ENCODE data around the gene DLEC1.
"Not testable (repeated sequence)": the region's sequence is repeated elsewhere in the genome, so short reads cannot be mapped to it uniquely, and the experiment has no call there.

Gene DLEC1

DNA sequence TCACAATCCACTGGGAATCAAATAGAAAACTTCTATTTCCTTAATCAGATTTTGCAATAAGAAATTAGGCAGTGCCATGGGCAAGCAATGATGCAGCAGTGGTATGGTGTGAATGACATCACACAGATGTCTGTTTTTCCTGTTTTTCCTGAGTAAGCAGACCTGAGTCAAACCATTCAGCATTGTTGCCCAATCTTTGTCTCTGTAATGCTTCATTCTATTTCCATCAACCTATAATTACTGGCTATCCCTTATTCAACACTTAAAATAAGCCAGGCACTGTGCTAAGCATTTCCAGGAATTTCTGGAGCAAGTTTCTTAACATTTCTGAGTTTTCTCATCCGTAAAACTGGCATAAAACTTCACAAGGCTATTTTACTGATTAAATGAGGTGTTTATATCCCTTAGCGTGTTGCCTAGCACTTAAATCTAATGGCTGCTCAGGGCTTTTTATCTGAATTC, 115.1 kb downstream of the DLEC1 start:
- no peaks in the 10 kb centered on the region for H3K9me3 ChIP-seq (ENCODE audit: control insufficient read depth, low read length)
- no peaks in the 10 kb centered on the region for H3K36me3 ChIP-seq (ENCODE audit: control insufficient read depth, insufficient read depth, low read length)
- H3K27ac ChIP-seq (ENCODE audit: low read depth, low read length, severe bottlenecking), result no peak overlapping the region
- no peak overlapping the region for H3K4me3 ChIP-seq (ENCODE audit: extremely low read depth, insufficient read depth, low read length, poor library complexity, severe bottlenecking)
- H3K4me1 ChIP-seq (ENCODE audit: control insufficient read depth, insufficient read depth, low read length, poor library complexity, severe bottlenecking), result no peaks in the 10 kb centered on the region
- 100% methylated on average over 1 to 2 of the region's 2 CpGs for WGBS, 2 experiments (ENCODE audit: insufficient coverage in 2 of 2)

DNA sequence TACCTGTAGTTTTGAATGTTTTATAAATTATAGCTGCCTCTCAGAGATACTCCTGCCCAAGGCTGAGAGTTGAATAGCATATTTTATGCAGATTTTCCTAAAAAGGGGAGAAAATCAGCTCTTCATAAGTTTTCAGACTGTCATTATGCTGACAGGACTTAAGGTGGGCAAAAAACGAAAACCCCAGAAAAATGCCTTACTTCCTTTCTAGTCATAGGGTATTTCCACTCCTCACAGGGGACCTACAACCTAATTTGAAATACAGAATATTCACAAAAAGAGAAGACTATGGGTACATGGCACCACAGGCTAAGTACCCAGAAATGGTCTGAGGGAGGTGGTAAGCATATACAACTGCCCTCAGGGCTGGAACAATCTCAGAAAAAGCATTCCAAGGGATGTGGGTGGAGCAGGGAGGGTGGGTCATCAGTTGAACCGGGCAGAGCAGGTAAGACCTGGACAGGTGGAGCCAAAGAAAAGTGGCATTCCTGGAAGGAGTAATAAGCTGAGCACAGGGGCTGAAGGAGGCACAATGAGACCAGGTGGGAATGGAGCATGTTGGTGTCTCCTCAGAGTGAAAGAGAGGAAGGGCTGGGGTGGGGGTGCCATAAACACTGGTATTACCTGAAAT, 115.7 kb downstream of the DLEC1 start:
- H3K4me1 ChIP-seq (ENCODE audit: control insufficient read depth, insufficient read depth, low read length, poor library complexity, severe bottlenecking), result no peaks in the 10 kb centered on the region
- H3K4me3 ChIP-seq (ENCODE audit: extremely low read depth, insufficient read depth, low read length, poor library complexity, severe bottlenecking), result no peak overlapping the region
- no peaks in the 10 kb centered on the region for H3K36me3 ChIP-seq (ENCODE audit: control insufficient read depth, insufficient read depth, low read length)
- no peaks in the 10 kb centered on the region for H3K9me3 ChIP-seq (ENCODE audit: control insufficient read depth, low read length)
- 58 to 64% methylated on average over 1 of the region's 2 CpGs for WGBS, 2 experiments (ENCODE audit: insufficient coverage in 2 of 2)
- H3K27ac ChIP-seq (ENCODE audit: low read depth, low read length, severe bottlenecking), result no peak overlapping the region

DNA sequence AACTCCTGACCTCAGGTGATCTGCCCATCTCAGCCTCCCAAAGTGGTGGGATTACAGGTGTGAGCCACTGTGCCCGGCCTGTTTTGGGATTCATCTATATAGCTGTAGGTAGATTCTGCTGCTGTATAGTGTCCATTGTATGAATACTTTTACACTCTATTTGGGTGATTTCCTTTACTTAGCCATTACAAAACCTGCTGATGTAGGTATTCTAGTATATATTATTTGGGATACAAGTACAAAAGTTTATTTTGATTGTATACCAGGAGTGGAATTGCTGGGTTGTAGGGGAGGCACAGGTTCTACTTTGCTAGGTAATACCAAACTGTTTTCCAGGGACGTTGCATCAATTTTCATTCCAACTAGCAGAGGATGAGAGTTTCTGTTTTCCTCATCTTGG, 116.8 kb downstream of the DLEC1 start:
- no peak overlapping the region for H3K4me3 ChIP-seq (ENCODE audit: extremely low read depth, insufficient read depth, low read length, poor library complexity, severe bottlenecking)
- no peaks in the 10 kb centered on the region for H3K36me3 ChIP-seq (ENCODE audit: control insufficient read depth, insufficient read depth, low read length)
- WGBS, 2 experiments (ENCODE audit: insufficient coverage in 2 of 2), result 86 to 100% methylated on average over 1 of the region's 2 CpGs
- H3K27ac ChIP-seq (ENCODE audit: low read depth, low read length, severe bottlenecking), result no peak overlapping the region
- H3K9me3 ChIP-seq (ENCODE audit: control insufficient read depth, low read length), result no peaks in the 10 kb centered on the region
- no peaks in the 10 kb centered on the region for H3K4me1 ChIP-seq (ENCODE audit: control insufficient read depth, insufficient read depth, low read length, poor library complexity, severe bottlenecking)

- no peak overlapping the region for H3K4me3 ChIP-seq (ENCODE audit: extremely low read depth, insufficient read depth, low read length, poor library complexity, severe bottlenecking)
- no peak overlapping the region for H3K27ac ChIP-seq (ENCODE audit: low read depth, low read length, severe bottlenecking)
- no peaks in the 10 kb centered on the region for H3K9me3 ChIP-seq (ENCODE audit: control insufficient read depth, low read length)
- no peaks in the 10 kb centered on the region for H3K4me1 ChIP-seq (ENCODE audit: control insufficient read depth, insufficient read depth, low read length, poor library complexity, severe bottlenecking)
- H3K36me3 ChIP-seq (ENCODE audit: control insufficient read depth, insufficient read depth, low read length), result no peaks in the 10 kb centered on the region
- WGBS, 2 experiments (ENCODE audit: insufficient coverage in 2 of 2), result 83 to 100% methylated on average over 1 of the region's 2 CpGs
These were observed 118.1 kb downstream of the DLEC1 start for GRCh38 chr3:38157117-38157516.

DNA sequence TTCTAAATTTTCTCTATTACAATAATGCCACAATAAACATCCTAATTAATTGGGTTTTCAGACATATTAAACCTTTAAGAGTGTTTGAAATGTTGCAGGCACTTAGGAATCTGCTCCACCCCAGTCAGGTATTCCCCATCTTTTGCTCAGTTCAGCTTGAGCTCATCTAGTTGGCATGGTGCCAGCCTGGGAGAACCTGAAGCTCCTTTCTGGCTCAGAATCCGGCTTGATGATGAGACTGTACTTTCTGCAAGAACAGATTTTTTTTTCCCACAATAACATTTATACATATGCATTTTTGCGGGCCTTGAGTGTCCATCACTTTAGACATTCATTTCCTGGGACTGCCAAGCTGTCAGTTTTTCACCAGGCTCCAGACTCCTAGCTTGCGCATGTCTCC, 118.6 kb downstream of the DLEC1 start:
- Histone ChIP-seq H3K27ac (ENCODE audit: low read depth, low read length, severe bottlenecking) (no peak overlapping the region), H3K4me3 (ENCODE audit: extremely low read depth, insufficient read depth, low read length, poor library complexity, severe bottlenecking) (no peak overlapping the region), H3K9me3 (ENCODE audit: control insufficient read depth, low read length) (no peaks in the 10 kb centered on the region), H3K36me3 (ENCODE audit: control insufficient read depth, insufficient read depth, low read length) (no peaks in the 10 kb centered on the region), H3K4me1 (ENCODE audit: control insufficient read depth, insufficient read depth, low read length, poor library complexity, severe bottlenecking) (no peaks in the 10 kb centered on the region)
- WGBS, 2 experiments (ENCODE audit: insufficient coverage in 2 of 2), result 91 to 93% methylated on average over 2 of the region's 3 CpGs

DNA sequence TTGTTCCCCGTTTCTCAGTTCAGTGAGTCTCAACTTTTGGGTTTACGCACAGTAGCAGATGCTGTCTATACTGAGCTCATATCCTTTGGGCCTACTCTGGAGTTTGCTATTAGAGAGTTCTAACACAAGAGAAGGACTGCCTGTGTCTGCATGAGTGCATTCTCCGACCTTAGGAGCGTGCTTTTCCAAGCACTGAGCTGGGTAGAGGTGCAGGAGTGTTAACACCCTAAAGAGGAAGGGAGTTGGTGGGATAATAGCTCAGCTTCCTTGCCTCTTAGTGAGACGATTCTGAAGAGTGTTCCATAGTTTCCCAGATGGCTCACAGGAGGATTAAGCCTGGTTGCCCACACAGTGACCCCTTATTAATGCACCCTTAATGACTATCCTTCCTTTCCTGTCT, 119.5 kb downstream of the DLEC1 start:
- Histone ChIP-seq H3K4me3 (ENCODE audit: extremely low read depth, insufficient read depth, low read length, poor library complexity, severe bottlenecking) (no peak overlapping the region), H3K4me1 (ENCODE audit: control insufficient read depth, insufficient read depth, low read length, poor library complexity, severe bottlenecking) (no peaks in the 10 kb centered on the region)
- WGBS, 2 experiments (ENCODE audit: insufficient coverage in 2 of 2), result 79% methylated on average over 5 of the region's 5 CpGs

GRCh38 chr3:38160704-38161103, 121.7 kb downstream of the DLEC1 start:
- not testable (repeated sequence) for H3K27ac ChIP-seq (ENCODE audit: low read depth, low read length, severe bottlenecking)

More for the DNA sequence above, 119.5 kb downstream of the DLEC1 start:
- H3K9me3 ChIP-seq (ENCODE audit: control insufficient read depth, low read length), result no peaks in the 10 kb centered on the region
- H3K27ac ChIP-seq (ENCODE audit: low read depth, low read length, severe bottlenecking), result no peak overlapping the region
- H3K36me3 ChIP-seq (ENCODE audit: control insufficient read depth, insufficient read depth, low read length), result no peaks in the 10 kb centered on the region

DNA sequence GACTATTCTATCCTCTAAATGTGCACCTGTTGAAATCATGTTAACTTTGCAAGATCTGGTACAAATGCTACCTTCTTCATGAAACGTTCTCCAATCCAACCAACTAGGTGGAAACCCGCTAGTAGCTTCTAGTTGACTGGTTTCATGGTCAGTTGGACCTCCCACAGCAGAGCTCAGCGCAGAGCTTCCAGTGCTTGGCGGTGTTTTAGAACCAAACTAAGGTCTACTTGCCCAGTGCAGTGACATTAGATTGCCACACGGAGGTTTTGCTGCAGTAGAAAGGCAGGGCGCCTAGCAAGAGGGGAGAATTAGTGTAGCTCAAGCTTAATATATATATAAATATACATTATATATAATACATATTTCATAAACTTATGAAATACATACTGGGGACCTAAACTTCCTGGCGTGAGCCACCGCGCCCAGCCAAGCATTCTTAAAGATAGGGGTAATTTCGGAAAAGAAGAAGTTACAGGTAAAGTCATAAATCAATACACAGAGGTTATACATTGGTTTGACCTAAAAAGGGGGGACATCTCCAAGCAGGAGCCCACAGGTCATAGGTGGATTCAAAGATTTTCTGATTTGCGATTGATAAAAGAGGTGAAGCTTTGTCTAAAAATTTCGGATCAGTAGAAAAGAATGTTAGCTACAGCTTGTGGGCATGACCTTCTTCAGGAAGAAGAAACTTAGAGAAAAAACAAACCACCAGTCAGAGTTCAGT, 124.3 kb downstream of the DLEC1 start:
- Histone ChIP-seq H3K27ac (ENCODE audit: low read depth, low read length, severe bottlenecking) (no peak overlapping the region), H3K4me1 (ENCODE audit: control insufficient read depth, insufficient read depth, low read length, poor library complexity, severe bottlenecking) (peaks cover 9% of the 10 kb centered on the region), H3K9me3 (ENCODE audit: control insufficient read depth, low read length) (no peaks in the 10 kb centered on the region), H3K4me3 (ENCODE audit: extremely low read depth, insufficient read depth, low read length, poor library complexity, severe bottlenecking) (no peak overlapping the region), H3K36me3 (ENCODE audit: control insufficient read depth, insufficient read depth, low read length) (no peaks in the 10 kb centered on the region)
- WGBS, 2 experiments (ENCODE audit: insufficient coverage in 2 of 2), result 85 to 95% methylated on average over 6 of the region's 12 CpGs

More at GRCh38 chr3:38160704-38161103, 121.7 kb downstream of the DLEC1 start:
- not testable (repeated sequence) for H3K4me1 ChIP-seq (ENCODE audit: control insufficient read depth, insufficient read depth, low read length, poor library complexity, severe bottlenecking); H3K4me3 ChIP-seq (ENCODE audit: extremely low read depth, insufficient read depth, low read length, poor library complexity, severe bottlenecking); H3K9me3 ChIP-seq (ENCODE audit: control insufficient read depth, low read length); H3K36me3 ChIP-seq (ENCODE audit: control insufficient read depth, insufficient read depth, low read length)
- WGBS, 2 experiments (ENCODE audit: insufficient coverage in 2 of 2), result 94 to 100% methylated on average over 3 of the region's 11 CpGs

DNA sequence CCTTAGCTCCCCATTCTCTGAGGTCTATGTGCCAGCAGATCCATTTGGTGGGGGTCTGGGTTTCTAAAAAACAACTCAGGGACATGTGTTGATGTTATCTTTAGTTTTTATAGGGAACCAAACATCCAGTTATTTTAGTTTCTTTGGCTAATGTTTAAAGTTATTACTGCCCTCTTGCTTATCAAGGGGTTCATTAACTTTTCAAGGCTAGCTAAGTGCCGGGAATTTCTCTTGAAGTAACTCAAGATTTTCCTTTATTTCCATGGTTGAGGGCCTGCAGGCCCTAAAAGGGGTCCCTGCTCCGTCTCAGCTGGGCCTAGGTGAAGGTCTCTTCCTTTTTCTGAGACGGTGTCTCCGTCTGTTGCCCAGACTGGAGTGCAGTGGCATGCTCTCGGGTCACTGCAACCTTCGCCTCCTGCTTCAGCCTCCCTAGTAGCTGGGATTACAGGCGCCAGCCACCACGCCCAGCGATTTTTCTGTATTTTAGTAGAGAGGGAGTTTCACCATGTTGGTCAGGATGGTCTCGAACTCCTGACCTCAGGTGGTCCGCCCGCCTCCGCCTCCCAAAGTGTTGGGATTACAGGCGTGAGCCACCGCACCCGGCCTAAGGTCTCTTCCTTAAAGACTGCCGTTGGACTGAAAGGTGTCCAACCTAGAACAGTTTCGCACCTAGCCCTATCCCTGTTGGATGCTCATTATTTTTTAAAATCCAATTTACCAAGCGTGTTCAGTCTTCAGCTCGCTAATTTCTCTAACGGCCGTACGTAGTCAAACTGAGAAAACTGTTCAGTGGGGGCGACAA, 125.0 kb downstream of the DLEC1 start:
- 90 to 93% methylated on average over 22 to 24 of the region's 24 CpGs for WGBS, 2 experiments (ENCODE audit: insufficient coverage in 2 of 2)
- peak overlapping the region; percentile 93 for H3K27ac ChIP-seq (ENCODE audit: low read depth, low read length, severe bottlenecking)
- H3K4me3 ChIP-seq (ENCODE audit: extremely low read depth, insufficient read depth, low read length, poor library complexity, severe bottlenecking), result peak overlapping the region; percentile 85
- H3K4me1 ChIP-seq (ENCODE audit: control insufficient read depth, insufficient read depth, low read length, poor library complexity, severe bottlenecking), result peaks cover 12% of the 10 kb centered on the region
- H3K36me3 ChIP-seq (ENCODE audit: control insufficient read depth, insufficient read depth, low read length), result no peaks in the 10 kb centered on the region
- H3K9me3 ChIP-seq (ENCODE audit: control insufficient read depth, low read length), result no peaks in the 10 kb centered on the region

DNA sequence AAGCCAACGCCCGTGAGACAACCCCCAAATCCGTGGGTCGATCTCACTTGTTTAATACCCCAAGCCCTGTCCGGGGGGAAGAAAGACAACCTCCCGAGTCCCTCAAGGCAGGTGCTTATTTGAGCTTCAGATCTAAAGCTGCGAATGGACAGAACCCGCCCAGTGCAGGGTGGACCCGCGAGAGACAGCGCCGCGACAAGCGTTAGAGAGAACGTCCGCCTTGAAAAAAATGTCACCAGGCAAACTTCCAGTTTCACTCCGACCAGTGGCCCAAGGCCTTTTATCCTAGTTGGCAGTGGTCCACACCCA, 125.6 kb downstream of the DLEC1 start:
- Histone ChIP-seq H3K4me1 (ENCODE audit: control insufficient read depth, insufficient read depth, low read length, poor library complexity, severe bottlenecking) (peaks cover 12% of the 10 kb centered on the region), H3K36me3 (ENCODE audit: control insufficient read depth, insufficient read depth, low read length) (no peaks in the 10 kb centered on the region), H3K4me3 (ENCODE audit: extremely low read depth, insufficient read depth, low read length, poor library complexity, severe bottlenecking) (peak overlapping the region; percentile 85), H3K9me3 (ENCODE audit: control insufficient read depth, low read length) (no peaks in the 10 kb centered on the region), H3K27ac (ENCODE audit: low read depth, low read length, severe bottlenecking) (peak overlapping the region; percentile 93)
- 22 to 28% methylated on average over 16 of the region's 17 CpGs for WGBS, 2 experiments (ENCODE audit: insufficient coverage in 2 of 2)
